DOHH2 (cell line): Measurements from ENCODE around the gene SF3B1.

ENCODE experiments used
- CTCF ChIP-seq: fragments of 200-600 bp; sonication (generic); IDR thresholded peaks from one replicate; pipeline ENCODE4 v1.5.1; 2014; ENCODE audit warnings: antibody characterized with exemption, mild to moderate bottlenecking, low read depth, low read length; ENCODE audit not compliant: poor library complexity, severe bottlenecking
- EZH2phosphoT487 ChIP-seq: fragments of 200-600 bp; sonication (generic); IDR thresholded peaks from 2 replicates; pipeline ENCODE4 v1.6.1; 2017; ENCODE audit warnings: borderline replicate concordance, mild to moderate bottlenecking, antibody characterized with exemption, low read length, moderate library complexity, mixed read lengths

GRCh38 chr2:197419438-197419837, 15.4 kb downstream of the SF3B1 start:
- TF ChIP-seq CTCF, result no peak
- TF ChIP-seq EZH2phosphoT487, result no peak
